Measurements from ENCODE around the gene PHPT1. TPM values are rescaled to one million over a fixed set of nuclear protein-coding genes. Genes with fewer than 3 reads are reported as not detected.
A peak's percentile ranks its signal among the peaks of the same experiment; 100 is the strongest.

Gene PHPT1
- total and polyA plus RNA-seq, 2 of the 13 experiments (the other 11 are each of a cell fraction or from before 2014, with no cell fraction given): 189 to 192 TPM

DNA sequence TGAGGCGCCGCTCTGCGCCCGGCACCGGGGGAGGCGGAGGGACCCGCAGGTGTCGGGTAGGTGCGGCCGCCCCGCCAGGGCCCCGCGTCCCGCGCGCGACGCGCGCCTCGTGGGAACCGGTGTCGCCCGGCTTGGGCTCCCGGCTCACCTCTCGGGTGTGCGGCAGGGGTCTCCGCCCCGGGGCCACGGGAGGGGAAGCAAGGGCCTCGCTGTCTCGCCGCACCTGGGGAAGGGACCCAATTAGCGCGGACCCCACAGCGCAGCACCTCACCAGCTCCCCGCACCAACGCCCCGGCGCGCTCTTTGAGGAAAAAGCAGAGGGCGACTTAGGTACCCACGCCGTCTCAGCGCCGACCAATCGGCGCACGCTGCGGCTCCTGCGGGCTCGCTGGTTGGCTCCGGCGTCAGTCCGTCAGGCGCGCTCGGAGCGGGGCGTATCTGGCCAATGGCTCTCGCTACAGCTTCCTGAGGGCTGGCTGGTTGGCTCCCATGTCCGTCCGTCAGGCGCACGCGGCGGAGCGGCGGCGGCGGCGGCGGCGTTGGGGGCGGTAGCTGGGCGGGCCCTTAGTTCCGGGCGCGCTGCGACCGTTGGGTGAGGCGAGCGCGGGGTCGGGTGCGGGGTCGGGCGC lies 36.9 kb downstream of the PHPT1 start, which contains the start of gene TRAF2 (continued):
- TF ChIP-seq, protein P1, sequence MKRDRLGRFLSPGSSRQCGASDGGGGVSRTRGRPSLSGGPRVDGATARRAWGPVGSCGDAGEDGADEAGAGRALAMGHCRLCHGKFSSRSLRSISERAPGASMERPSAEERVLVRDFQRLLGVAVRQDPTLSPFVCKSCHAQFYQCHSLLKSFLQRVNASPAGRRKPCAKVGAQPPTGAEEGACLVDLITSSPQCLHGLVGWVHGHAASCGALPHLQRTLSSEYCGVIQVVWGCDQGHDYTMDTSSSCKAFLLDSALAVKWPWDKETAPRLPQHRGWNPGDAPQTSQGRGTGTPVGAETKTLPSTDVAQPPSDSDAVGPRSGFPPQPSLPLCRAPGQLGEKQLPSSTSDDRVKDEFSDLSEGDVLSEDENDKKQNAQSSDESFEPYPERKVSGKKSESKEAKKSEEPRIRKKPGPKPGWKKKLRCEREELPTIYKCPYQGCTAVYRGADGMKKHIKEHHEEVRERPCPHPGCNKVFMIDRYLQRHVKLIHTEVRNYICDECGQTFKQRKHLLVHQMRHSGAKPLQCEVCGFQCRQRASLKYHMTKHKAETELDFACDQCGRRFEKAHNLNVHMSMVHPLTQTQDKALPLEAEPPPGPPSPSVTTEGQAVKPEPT (CRISPR knock-in tag; IDR thresholded peaks at IDR 0.05; ENCODE audit: low read depth): no peak
- no peak; the same call in 1 of the 2 replicates for TF ChIP-seq ZMAT3 (CRISPR knock-in tag; conservative IDR thresholded peaks at IDR 0.05)
- TF ChIP-seq, protein P2, sequence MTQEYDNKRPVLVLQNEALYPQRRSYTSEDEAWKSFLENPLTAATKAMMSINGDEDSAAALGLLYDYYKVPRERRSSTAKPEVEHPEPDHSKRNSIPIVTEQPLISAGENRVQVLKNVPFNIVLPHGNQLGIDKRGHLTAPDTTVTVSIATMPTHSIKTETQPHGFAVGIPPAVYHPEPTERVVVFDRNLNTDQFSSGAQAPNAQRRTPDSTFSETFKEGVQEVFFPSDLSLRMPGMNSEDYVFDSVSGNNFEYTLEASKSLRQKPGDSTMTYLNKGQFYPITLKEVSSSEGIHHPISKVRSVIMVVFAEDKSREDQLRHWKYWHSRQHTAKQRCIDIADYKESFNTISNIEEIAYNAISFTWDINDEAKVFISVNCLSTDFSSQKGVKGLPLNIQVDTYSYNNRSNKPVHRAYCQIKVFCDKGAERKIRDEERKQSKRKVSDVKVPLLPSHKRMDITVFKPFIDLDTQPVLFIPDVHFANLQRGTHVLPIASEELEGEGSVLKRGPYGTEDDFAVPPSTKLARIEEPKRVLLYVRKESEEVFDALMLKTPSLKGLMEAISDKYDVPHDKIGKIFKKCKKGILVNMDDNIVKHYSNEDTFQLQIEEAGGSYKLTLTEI (CRISPR knock-in tag; conservative IDR thresholded peaks at IDR 0.05): no peak
- TF ChIP-seq, protein P3, sequence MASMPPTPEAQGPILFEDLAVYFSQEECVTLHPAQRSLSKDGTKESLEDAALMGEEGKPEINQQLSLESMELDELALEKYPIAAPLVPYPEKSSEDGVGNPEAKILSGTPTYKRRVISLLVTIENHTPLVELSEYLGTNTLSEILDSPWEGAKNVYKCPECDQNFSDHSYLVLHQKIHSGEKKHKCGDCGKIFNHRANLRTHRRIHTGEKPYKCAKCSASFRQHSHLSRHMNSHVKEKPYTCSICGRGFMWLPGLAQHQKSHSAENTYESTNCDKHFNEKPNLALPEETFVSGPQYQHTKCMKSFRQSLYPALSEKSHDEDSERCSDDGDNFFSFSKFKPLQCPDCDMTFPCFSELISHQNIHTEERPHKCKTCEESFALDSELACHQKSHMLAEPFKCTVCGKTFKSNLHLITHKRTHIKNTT (CRISPR knock-in tag; IDR thresholded peaks at IDR 0.05): no peak
- TF ChIP-seq ZNF256 (CRISPR knock-in tag; conservative IDR thresholded peaks at IDR 0.05): no peak
- no peak for TF ChIP-seq ZNF781 (CRISPR knock-in tag; IDR thresholded peaks at IDR 0.05; ENCODE audit: borderline replicate concordance, not compliant biosample characterization)
- no peak for TF ChIP-seq FOXP1 (IDR thresholded peaks at IDR 0.05)
- TF ChIP-seq FOXP1 (CRISPR knock-in tag; IDR thresholded peaks at IDR 0.05): no peak
- peak; percentile 85 for TF ChIP-seq GABPB1 (CRISPR knock-in tag; IDR thresholded peaks at IDR 0.05)
- TF ChIP-seq, protein P4, sequence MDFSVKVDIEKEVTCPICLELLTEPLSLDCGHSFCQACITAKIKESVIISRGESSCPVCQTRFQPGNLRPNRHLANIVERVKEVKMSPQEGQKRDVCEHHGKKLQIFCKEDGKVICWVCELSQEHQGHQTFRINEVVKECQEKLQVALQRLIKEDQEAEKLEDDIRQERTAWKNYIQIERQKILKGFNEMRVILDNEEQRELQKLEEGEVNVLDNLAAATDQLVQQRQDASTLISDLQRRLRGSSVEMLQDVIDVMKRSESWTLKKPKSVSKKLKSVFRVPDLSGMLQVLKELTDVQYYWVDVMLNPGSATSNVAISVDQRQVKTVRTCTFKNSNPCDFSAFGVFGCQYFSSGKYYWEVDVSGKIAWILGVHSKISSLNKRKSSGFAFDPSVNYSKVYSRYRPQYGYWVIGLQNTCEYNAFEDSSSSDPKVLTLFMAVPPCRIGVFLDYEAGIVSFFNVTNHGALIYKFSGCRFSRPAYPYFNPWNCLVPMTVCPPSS (IDR thresholded peaks at IDR 0.05): no peak
- TF ChIP-seq, protein P5, sequence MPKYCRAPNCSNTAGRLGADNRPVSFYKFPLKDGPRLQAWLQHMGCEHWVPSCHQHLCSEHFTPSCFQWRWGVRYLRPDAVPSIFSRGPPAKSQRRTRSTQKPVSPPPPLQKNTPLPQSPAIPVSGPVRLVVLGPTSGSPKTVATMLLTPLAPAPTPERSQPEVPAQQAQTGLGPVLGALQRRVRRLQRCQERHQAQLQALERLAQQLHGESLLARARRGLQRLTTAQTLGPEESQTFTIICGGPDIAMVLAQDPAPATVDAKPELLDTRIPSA (CRISPR knock-in tag; IDR thresholded peaks at IDR 0.05; ENCODE audit: borderline replicate concordance): 0 out of 2 replicates have a peak, but pooled peaks have one; percentile 47
- TF ChIP-seq, protein P6, sequence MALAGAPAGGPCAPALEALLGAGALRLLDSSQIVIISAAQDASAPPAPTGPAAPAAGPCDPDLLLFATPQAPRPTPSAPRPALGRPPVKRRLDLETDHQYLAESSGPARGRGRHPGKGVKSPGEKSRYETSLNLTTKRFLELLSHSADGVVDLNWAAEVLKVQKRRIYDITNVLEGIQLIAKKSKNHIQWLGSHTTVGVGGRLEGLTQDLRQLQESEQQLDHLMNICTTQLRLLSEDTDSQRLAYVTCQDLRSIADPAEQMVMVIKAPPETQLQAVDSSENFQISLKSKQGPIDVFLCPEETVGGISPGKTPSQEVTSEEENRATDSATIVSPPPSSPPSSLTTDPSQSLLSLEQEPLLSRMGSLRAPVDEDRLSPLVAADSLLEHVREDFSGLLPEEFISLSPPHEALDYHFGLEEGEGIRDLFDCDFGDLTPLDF (CRISPR knock-in tag; IDR thresholded peaks at IDR 0.05): peak; percentile 81
- TF ChIP-seq, protein P7, sequence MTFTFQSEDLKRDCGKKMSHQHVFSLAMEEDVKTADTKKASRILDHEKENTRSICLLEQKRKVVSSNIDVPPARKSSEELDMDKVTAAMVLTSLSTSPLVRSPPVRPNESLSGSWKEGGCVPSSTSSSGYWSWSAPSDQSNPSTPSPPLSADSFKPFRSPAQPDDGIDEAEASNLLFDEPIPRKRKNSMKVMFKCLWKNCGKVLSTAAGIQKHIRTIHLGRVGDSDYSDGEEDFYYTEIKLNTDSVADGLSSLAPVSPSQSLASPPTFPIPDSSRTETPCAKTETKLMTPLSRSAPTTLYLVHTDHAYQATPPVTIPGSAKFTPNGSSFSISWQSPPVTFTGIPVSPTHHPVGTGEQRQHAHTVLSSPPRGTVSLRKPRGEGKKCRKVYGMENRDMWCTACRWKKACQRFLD (CRISPR knock-in tag; IDR thresholded peaks at IDR 0.05; ENCODE audit: borderline replicate concordance): no peak
- no peak for TF ChIP-seq ARNT (IDR thresholded peaks at IDR 0.05)
- TF ChIP-seq ZMYM2 (CRISPR knock-in tag; IDR thresholded peaks at IDR 0.05): no peak
- TF ChIP-seq ZFP37 (CRISPR knock-in tag; IDR thresholded peaks at IDR 0.05; ENCODE audit: borderline replicate concordance): no peak
- TF ChIP-seq ELF3 (CRISPR knock-in tag; IDR thresholded peaks at IDR 0.05): peak; percentile 79
- 0 out of 2 replicates have a peak, but pooled peaks have one; percentile 14 for TF ChIP-seq ZNF788 (CRISPR knock-in tag; IDR thresholded peaks at IDR 0.05; ENCODE audit: borderline replicate concordance)
- TF ChIP-seq FOXC1 (CRISPR knock-in tag; IDR thresholded peaks at IDR 0.05; ENCODE audit: borderline replicate concordance): no peak
- no peak for TF ChIP-seq SRY (CRISPR knock-in tag; IDR thresholded peaks at IDR 0.05)
- no peak for TF ChIP-seq ZNF850 (CRISPR knock-in tag; conservative IDR thresholded peaks at IDR 0.05)

All from HepG2 (cell line).